IMR-90 (cell line): ENCODE measurements around the gene C1QL2. TPM values are rescaled to one million over a fixed set of nuclear protein-coding genes. Genes with fewer than 3 reads are reported as not detected.

Experiments
- ATAC-seq: fragments of 200-7000 bp; cut with Tn5 transposase; 2 replicates; pipeline ENCODE4 v1.9.1; 2020; ENCODE audit warnings: low read depth, mild to moderate bottlenecking, moderate library complexity
- BruUV-seq: library from RNA; stranded (reverse); fragments of 400-500 nt; replicated peaks from 2 replicates; lab custom pipeline; 2021; lab: Mats Ljungman, UMichigan
- CTCF ChIA-PET: fragments of 300-600 bp; formaldehyde crosslinking; extraction: SDS; loops from one replicate; lab custom pipeline; 2021; ENCODE audit warnings: antibody characterized with exemption; lab: Yijun Ruan, JAX
- POLR2A ChIA-PET: fragments of 300-600 bp; sonication (Branson Sonifier 250); formaldehyde crosslinking; loops from one replicate; lab custom pipeline; 2022; ENCODE audit warnings: antibody characterized with exemption; ENCODE audit not compliant: unreplicated experiment; lab: Charles Lee
- DNase-seq: peaks from one replicate; pipeline ENCODE4 v3.0.0; 2013
- H2AFZ ChIP-seq: replicated peaks from 2 replicates; pipeline ENCODE3; 2013; ENCODE audit warnings: low read length, mild to moderate bottlenecking; ENCODE audit not compliant: poor library complexity
- H2AK5ac ChIP-seq: 2 replicates; pipeline ENCODE4 v1.6.1; 2013; ENCODE audit warnings: low read depth, low read length, inconsistent platforms
- H2AK9ac ChIP-seq: replicated peaks from 2 replicates; pipeline ENCODE3; 2013; ENCODE audit warnings: mild to moderate bottlenecking, low read depth, low read length, moderate library complexity; ENCODE audit not compliant: poor library complexity
- H2BK120ac ChIP-seq: 2 replicates; pipeline ENCODE4 v1.6.1; 2013; ENCODE audit warnings: low read depth, low read length, inconsistent platforms
- H2BK15ac ChIP-seq: 3 replicates; pipeline ENCODE4 v1.6.1; 2013; ENCODE audit warnings: low read depth, low read length, inconsistent platforms
- H2BK20ac ChIP-seq: 2 replicates; pipeline ENCODE4 v1.6.1; 2013; ENCODE audit warnings: low read depth, mild to moderate bottlenecking, inconsistent platforms, low read length, moderate library complexity
- H2BK5ac ChIP-seq: 2 replicates; pipeline ENCODE4 v1.6.1; 2013; ENCODE audit warnings: mild to moderate bottlenecking, low read depth, low read length, inconsistent platforms; ENCODE audit not compliant: poor library complexity, severe bottlenecking
- H3K14ac ChIP-seq: replicated peaks from 2 replicates; pipeline ENCODE4 v1.6.1; 2013; ENCODE audit warnings: low read depth, low read length, inconsistent platforms
- H3K18ac ChIP-seq: 2 replicates; pipeline ENCODE4 v1.6.1; 2013; ENCODE audit warnings: low read depth, low read length, control low read depth
- H3K23ac ChIP-seq: 2 replicates; pipeline ENCODE4 v1.6.1; 2013; ENCODE audit warnings: low read depth, low read length, inconsistent platforms
- H3K27ac ChIP-seq: 2 replicates; pipeline ENCODE4 v1.5.1; 2013; ENCODE audit warnings: mild to moderate bottlenecking, control low read depth, low read length; ENCODE audit not compliant: insufficient read depth
- H3K27me3 ChIP-seq: 2 replicates; pipeline ENCODE4 v1.6.1; 2013; ENCODE audit warnings: low read length; ENCODE audit not compliant: control insufficient read depth, insufficient read depth
- H3K36me3 ChIP-seq: 2 replicates; pipeline ENCODE4 v1.6.1; 2013; ENCODE audit warnings: low read length, mixed read lengths; ENCODE audit not compliant: control insufficient read depth, insufficient read depth
- H3K4ac ChIP-seq: 2 replicates; pipeline ENCODE4 v1.6.1; 2013; ENCODE audit warnings: low read depth, low read length, inconsistent platforms
- H3K4me1 ChIP-seq: 2 replicates; pipeline ENCODE4 v1.6.1; 2013; ENCODE audit warnings: low read length, mixed read lengths; ENCODE audit not compliant: control insufficient read depth, insufficient read depth
- H3K4me2 ChIP-seq: 2 replicates; pipeline ENCODE4 v1.6.1; 2013; ENCODE audit warnings: low read depth, mild to moderate bottlenecking, control low read depth, low read length, moderate library complexity
- H3K4me3 ChIP-seq: 2 replicates; pipeline ENCODE4 v1.5.1; 2013; ENCODE audit warnings: low read depth, mild to moderate bottlenecking, control low read depth, low read length, moderate library complexity; ENCODE audit not compliant: insufficient read depth
- H3K56ac ChIP-seq: 2 replicates; pipeline ENCODE4 v1.6.1; 2013; ENCODE audit warnings: low read length, inconsistent platforms; ENCODE audit not compliant: insufficient read depth; ENCODE audit errors: extremely low read depth
- H3K79me1 ChIP-seq, 2 experiments: 2 replicates each; pipeline ENCODE4 v1.6.1; 2013; ENCODE audit warnings: low read length in 2 of 2, inconsistent platforms in 1 of 2, low read depth in 1 of 2
- H3K9ac ChIP-seq: 2 replicates; pipeline ENCODE4 v1.6.1; 2013; ENCODE audit warnings: low read depth, low read length, control low read depth
- H3K9me1 ChIP-seq: 2 replicates; pipeline ENCODE4 v1.6.1; 2013; ENCODE audit warnings: low read length, inconsistent platforms; ENCODE audit not compliant: insufficient read depth
- H3K9me3 ChIP-seq: 2 replicates; pipeline ENCODE4 v1.6.1; 2013; ENCODE audit warnings: low read length; ENCODE audit not compliant: control insufficient read depth, insufficient read depth
- H4K20me1 ChIP-seq: 2 replicates; pipeline ENCODE4 v1.6.1; 2013; ENCODE audit warnings: low read length, inconsistent platforms; ENCODE audit not compliant: insufficient read depth
- H4K5ac ChIP-seq: 2 replicates; pipeline ENCODE4 v1.6.1; 2013; ENCODE audit warnings: mild to moderate bottlenecking, low read depth, low read length, control low read depth
- H4K8ac ChIP-seq, 2 experiments: 2 replicates each; pipeline ENCODE4 v1.6.1; 2013; ENCODE audit warnings: low read depth in 2 of 2, low read length in 2 of 2, control low read depth in 1 of 2, inconsistent platforms in 1 of 2
- H4K91ac ChIP-seq: 2 replicates; pipeline ENCODE4 v1.6.1; 2013; ENCODE audit warnings: low read depth, low read length, inconsistent platforms; ENCODE audit not compliant: insufficient read depth
- BHLHE40 ChIP-seq: fragments of 150-350 bp; IDR thresholded peaks from 2 replicates; pipeline ENCODE4 v1.6.1; 2016; ENCODE audit warnings: mild to moderate bottlenecking, low read depth, low read length
- CEBPB ChIP-seq: IDR thresholded peaks from 2 replicates; pipeline ENCODE4 v1.6.1; 2012; ENCODE audit warnings: low read depth, low read length, improper control_type of control experiment
- CHD1 ChIP-seq: IDR thresholded peaks from 2 replicates; pipeline ENCODE4 v1.6.1; 2012; ENCODE audit warnings: low read depth, low read length, improper control_type of control experiment
- FOS ChIP-seq: fragments of 150-350 bp; IDR thresholded peaks from 2 replicates; pipeline ENCODE4 v1.6.1; 2016; ENCODE audit warnings: low read depth, low read length
- MAFK ChIP-seq: IDR thresholded peaks from 2 replicates; pipeline ENCODE4 v1.6.1; 2012; ENCODE audit warnings: low read depth, low read length, improper control_type of control experiment
- MAZ ChIP-seq: IDR thresholded peaks from 2 replicates; pipeline ENCODE4 v1.6.1; 2012; ENCODE audit warnings: low read depth, mild to moderate bottlenecking, low read length, improper control_type of control experiment, moderate library complexity, borderline replicate concordance
- MXI1 ChIP-seq: IDR thresholded peaks from 2 replicates; pipeline ENCODE4 v1.6.1; 2012; ENCODE audit warnings: low read depth, mild to moderate bottlenecking, low read length, moderate library complexity, borderline replicate concordance
- NFE2L2 ChIP-seq: fragments of 150-350 bp; IDR thresholded peaks from 2 replicates; pipeline ENCODE4 v1.6.1; 2016; ENCODE audit warnings: low read depth, mild to moderate bottlenecking, low read length
- POLR2A ChIP-seq: IDR thresholded peaks from 2 replicates; pipeline ENCODE4 v1.6.1; 2012; ENCODE audit warnings: mild to moderate bottlenecking, low read depth, low read length
- RAD21 ChIP-seq: IDR thresholded peaks from 2 replicates; pipeline ENCODE4 v1.6.1; 2012; ENCODE audit warnings: low read length, improper control_type of control experiment
- RCOR1 ChIP-seq: IDR thresholded peaks from 2 replicates; pipeline ENCODE4 v1.6.1; 2012; ENCODE audit warnings: mild to moderate bottlenecking, low read length, improper control_type of control experiment; ENCODE audit not compliant: insufficient replicate concordance
- RFX5 ChIP-seq: IDR thresholded peaks from 2 replicates; pipeline ENCODE4 v1.8.0; 2012; ENCODE audit warnings: low read depth, mild to moderate bottlenecking, low read length, moderate library complexity
- SMC3 ChIP-seq: fragments of 150-350 bp; IDR thresholded peaks from 2 replicates; pipeline ENCODE4 v1.6.1; 2016; ENCODE audit warnings: low read depth, mild to moderate bottlenecking, antibody characterized with exemption, low read length, moderate library complexity
- WGBS, 2 experiments: methylation state at CpG; one replicate each; pipeline versions ENCODE4 v1.1.5 to v1.1.7; 2013; ENCODE audit warnings: missing lambda C conversion rate in 2 of 2; ENCODE audit not compliant: insufficient read length in 1 of 2; ENCODE audit errors: extremely low coverage in 2 of 2; 5-methylcytosine and 5-hydroxymethylcytosine counted together
- dilution Hi-C: fragments of 300-500 bp; cut with HindIII; formaldehyde crosslinking; loops from one replicate; pipeline ENCODE4 v1.14.3; 2018; ENCODE audit warnings: low sequenced_read_pairs; ENCODE audit not compliant: unreplicated experiment
- in situ Hi-C: fragments of 300-500 bp; cut with MboI; formaldehyde crosslinking; loops from 3 replicates; pipeline ENCODE4 v1.14.3; 2019; ENCODE audit warnings: low sequenced_read_pairs, inconsistent platforms, mixed read lengths
- intact Hi-C: fragments of 100-400 bp; cut with micrococcal nuclease; formaldehyde crosslinking; loops from 2 replicates; pipeline ENCODE4 v1.10.0; 2022
- polyA plus RNA-seq, 3 experiments: library from polyadenylated mRNA; depleted of rRNA; stranded (reverse); fragments of >200 nt; gene quantifications; 2 replicates each; pipeline ENCODE4 v1.2.3, GENCODE V29; 2012; ENCODE audit warnings: low replicate concordance in 1 of 3
- total RNA-seq: library from RNA; depleted of rRNA; stranded (reverse); fragments of >200 nt; gene quantifications from 2 replicates; pipeline ENCODE4 v1.2.3, GENCODE V29; 2012
- TF ChIP-seq, protein P1 (sequence below): conservative IDR thresholded peaks from 2 replicates; pipeline ENCODE4 v1.5.1; 2012; ENCODE audit warnings: mild to moderate bottlenecking, low read depth, low read length, improper control_type of control experiment
- TF ChIP-seq, protein P2 (sequence below): fragments of 150-350 bp; IDR thresholded peaks from 2 replicates; pipeline ENCODE4 v1.6.1; 2017; ENCODE audit warnings: mild to moderate bottlenecking, antibody characterized with exemption, low read length, low read depth
- TF ChIP-seq, protein P3 (sequence below): fragments of 150-350 bp; IDR thresholded peaks from 2 replicates; pipeline ENCODE4 v1.6.1; 2016; ENCODE audit warnings: low read depth, mild to moderate bottlenecking, low read length, moderate library complexity, borderline replicate concordance

The C1QL2 gene
- total and polyA plus RNA-seq, 2 of the 4 experiments (the other 2 are of a cell fraction): not detected

DNA sequence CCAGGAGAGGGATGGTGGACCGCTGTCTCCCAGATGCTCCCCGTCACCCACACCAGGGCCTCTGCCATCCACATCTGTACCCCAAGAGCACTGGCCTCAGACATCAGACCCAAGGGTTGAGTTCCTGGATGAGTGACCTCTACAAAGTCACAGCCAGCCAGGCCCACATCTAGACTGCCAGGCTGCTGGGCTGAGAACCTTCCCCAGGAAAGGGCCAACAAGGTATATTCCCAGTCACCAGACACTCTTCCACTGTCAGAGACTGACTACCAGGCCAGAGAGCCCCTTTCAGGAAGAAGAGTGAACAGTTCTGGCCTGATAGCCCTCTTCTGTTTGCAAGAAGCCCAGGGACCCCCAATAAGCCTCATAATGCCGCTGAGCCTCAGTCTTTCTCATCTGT lies 44.3 kb downstream of the C1QL2 start:
- in situ Hi-C loops (no loop called here), dilution Hi-C loops (no loop called here), intact Hi-C loops (no loop called here)
- Histone ChIP-seq H4K5ac (no peak overlapping the region), H3K9me3 (no peaks in the 10 kb centered on the region; the same call in 1 of the 2 replicates), H2AK5ac (no peak overlapping the region), H3K18ac (no peak overlapping the region), H4K91ac (no peak overlapping the region), H2BK120ac (no peak overlapping the region), H3K4me2 (no peak overlapping the region), H2BK5ac (no peak overlapping the region), H3K79me1 (no peaks in the 10 kb centered on the region), H3K27me3 (peaks cover 3% of the 10 kb centered on the region; the same call in 1 of the 2 replicates), H2AFZ (no peak overlapping the region), H3K23ac (no peak overlapping the region), H2AK9ac (no peak overlapping the region), H3K14ac (no peak overlapping the region), H3K4ac (no peak overlapping the region), H3K56ac (no peak overlapping the region), H3K27ac (no peak overlapping the region), H3K4me3 (no peak overlapping the region), H2BK15ac (no peak overlapping the region), H3K36me3 (no peaks in the 10 kb centered on the region), H4K20me1 (no peaks in the 10 kb centered on the region), H3K4me1 (no peaks in the 10 kb centered on the region), H2BK20ac (no peak overlapping the region), H4K8ac (no peak overlapping the region), H3K9ac (no peak overlapping the region), H3K9me1 (no peaks in the 10 kb centered on the region)
- ATAC-seq (no peak), DNase-seq (no peak)
- WGBS, 2 experiments: no CpG with 5 or more reads among the region's 3 CpGs
- ChIA-PET POLR2A (no interaction called here), CTCF (no interaction called here)
- TF ChIP-seq RAD21 (no peak), MAZ (no peak), CHD1 (no peak), CEBPB (no peak), SMC3 (no peak), FOS (no peak), MAFK (no peak), MXI1 (no peak), POLR2A (no peak), NFE2L2 (no peak), RFX5 (no peak), RCOR1 (no peak), BHLHE40 (no peak)
- TF ChIP-seq, protein P1, sequence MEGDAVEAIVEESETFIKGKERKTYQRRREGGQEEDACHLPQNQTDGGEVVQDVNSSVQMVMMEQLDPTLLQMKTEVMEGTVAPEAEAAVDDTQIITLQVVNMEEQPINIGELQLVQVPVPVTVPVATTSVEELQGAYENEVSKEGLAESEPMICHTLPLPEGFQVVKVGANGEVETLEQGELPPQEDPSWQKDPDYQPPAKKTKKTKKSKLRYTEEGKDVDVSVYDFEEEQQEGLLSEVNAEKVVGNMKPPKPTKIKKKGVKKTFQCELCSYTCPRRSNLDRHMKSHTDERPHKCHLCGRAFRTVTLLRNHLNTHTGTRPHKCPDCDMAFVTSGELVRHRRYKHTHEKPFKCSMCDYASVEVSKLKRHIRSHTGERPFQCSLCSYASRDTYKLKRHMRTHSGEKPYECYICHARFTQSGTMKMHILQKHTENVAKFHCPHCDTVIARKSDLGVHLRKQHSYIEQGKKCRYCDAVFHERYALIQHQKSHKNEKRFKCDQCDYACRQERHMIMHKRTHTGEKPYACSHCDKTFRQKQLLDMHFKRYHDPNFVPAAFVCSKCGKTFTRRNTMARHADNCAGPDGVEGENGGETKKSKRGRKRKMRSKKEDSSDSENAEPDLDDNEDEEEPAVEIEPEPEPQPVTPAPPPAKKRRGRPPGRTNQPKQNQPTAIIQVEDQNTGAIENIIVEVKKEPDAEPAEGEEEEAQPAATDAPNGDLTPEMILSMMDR: no peak
- TF ChIP-seq, protein P2, sequence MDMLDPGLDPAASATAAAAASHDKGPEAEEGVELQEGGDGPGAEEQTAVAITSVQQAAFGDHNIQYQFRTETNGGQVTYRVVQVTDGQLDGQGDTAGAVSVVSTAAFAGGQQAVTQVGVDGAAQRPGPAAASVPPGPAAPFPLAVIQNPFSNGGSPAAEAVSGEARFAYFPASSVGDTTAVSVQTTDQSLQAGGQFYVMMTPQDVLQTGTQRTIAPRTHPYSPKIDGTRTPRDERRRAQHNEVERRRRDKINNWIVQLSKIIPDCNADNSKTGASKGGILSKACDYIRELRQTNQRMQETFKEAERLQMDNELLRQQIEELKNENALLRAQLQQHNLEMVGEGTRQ: no peak
- TF ChIP-seq, protein P3, sequence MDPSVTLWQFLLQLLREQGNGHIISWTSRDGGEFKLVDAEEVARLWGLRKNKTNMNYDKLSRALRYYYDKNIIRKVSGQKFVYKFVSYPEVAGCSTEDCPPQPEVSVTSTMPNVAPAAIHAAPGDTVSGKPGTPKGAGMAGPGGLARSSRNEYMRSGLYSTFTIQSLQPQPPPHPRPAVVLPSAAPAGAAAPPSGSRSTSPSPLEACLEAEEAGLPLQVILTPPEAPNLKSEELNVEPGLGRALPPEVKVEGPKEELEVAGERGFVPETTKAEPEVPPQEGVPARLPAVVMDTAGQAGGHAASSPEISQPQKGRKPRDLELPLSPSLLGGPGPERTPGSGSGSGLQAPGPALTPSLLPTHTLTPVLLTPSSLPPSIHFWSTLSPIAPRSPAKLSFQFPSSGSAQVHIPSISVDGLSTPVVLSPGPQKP: no peak
- no TSS peak for BruUV-seq
